IMR-90 (cell line): Measurements from ENCODE around the gene NOMO2. TPM values are rescaled to one million over a fixed set of nuclear protein-coding genes. Genes with fewer than 3 reads are reported as not detected.
"Not testable (repeated sequence)": the region's sequence is repeated elsewhere in the genome, so short reads cannot be mapped to it uniquely, and the experiment has no call there.

Experiments used
- ATAC-seq: fragments of 200-7000 bp; cut with Tn5 transposase; 2 replicates; pipeline ENCODE4 v1.9.1; 2020; ENCODE audit warnings: low read depth, mild to moderate bottlenecking, moderate library complexity
- BruUV-seq: library from RNA; stranded (reverse); fragments of 400-500 nt; replicated peaks from 2 replicates; lab custom pipeline; 2021; lab: Mats Ljungman, UMichigan
- CTCF ChIA-PET: fragments of 300-600 bp; formaldehyde crosslinking; extraction: SDS; loops from one replicate; lab custom pipeline; 2021; ENCODE audit warnings: antibody characterized with exemption; lab: Yijun Ruan, JAX
- POLR2A ChIA-PET: fragments of 300-600 bp; sonication (Branson Sonifier 250); formaldehyde crosslinking; loops from one replicate; lab custom pipeline; 2022; ENCODE audit warnings: antibody characterized with exemption; ENCODE audit not compliant: unreplicated experiment; lab: Charles Lee
- DNase-seq: peaks from one replicate; pipeline ENCODE4 v3.0.0; 2013
- H2AFZ ChIP-seq: replicated peaks from 2 replicates; pipeline ENCODE3; 2013; ENCODE audit warnings: low read length, mild to moderate bottlenecking; ENCODE audit not compliant: poor library complexity
- H2AK5ac ChIP-seq: 2 replicates; pipeline ENCODE4 v1.6.1; 2013; ENCODE audit warnings: low read depth, low read length, inconsistent platforms
- H2AK9ac ChIP-seq: replicated peaks from 2 replicates; pipeline ENCODE3; 2013; ENCODE audit warnings: mild to moderate bottlenecking, low read depth, low read length, moderate library complexity; ENCODE audit not compliant: poor library complexity
- H2BK120ac ChIP-seq: 2 replicates; pipeline ENCODE4 v1.6.1; 2013; ENCODE audit warnings: low read depth, low read length, inconsistent platforms
- H2BK15ac ChIP-seq: 3 replicates; pipeline ENCODE4 v1.6.1; 2013; ENCODE audit warnings: low read depth, low read length, inconsistent platforms
- H2BK20ac ChIP-seq: 2 replicates; pipeline ENCODE4 v1.6.1; 2013; ENCODE audit warnings: low read depth, mild to moderate bottlenecking, inconsistent platforms, low read length, moderate library complexity
- H2BK5ac ChIP-seq: 2 replicates; pipeline ENCODE4 v1.6.1; 2013; ENCODE audit warnings: mild to moderate bottlenecking, low read depth, low read length, inconsistent platforms; ENCODE audit not compliant: poor library complexity, severe bottlenecking
- H3K14ac ChIP-seq: replicated peaks from 2 replicates; pipeline ENCODE4 v1.6.1; 2013; ENCODE audit warnings: low read depth, low read length, inconsistent platforms
- H3K18ac ChIP-seq: 2 replicates; pipeline ENCODE4 v1.6.1; 2013; ENCODE audit warnings: low read depth, low read length, control low read depth
- H3K23ac ChIP-seq: 2 replicates; pipeline ENCODE4 v1.6.1; 2013; ENCODE audit warnings: low read depth, low read length, inconsistent platforms
- H3K27ac ChIP-seq: 2 replicates; pipeline ENCODE4 v1.5.1; 2013; ENCODE audit warnings: mild to moderate bottlenecking, control low read depth, low read length; ENCODE audit not compliant: insufficient read depth
- H3K27me3 ChIP-seq: 2 replicates; pipeline ENCODE4 v1.6.1; 2013; ENCODE audit warnings: low read length; ENCODE audit not compliant: control insufficient read depth, insufficient read depth
- H3K36me3 ChIP-seq: 2 replicates; pipeline ENCODE4 v1.6.1; 2013; ENCODE audit warnings: low read length, mixed read lengths; ENCODE audit not compliant: control insufficient read depth, insufficient read depth
- H3K4ac ChIP-seq: 2 replicates; pipeline ENCODE4 v1.6.1; 2013; ENCODE audit warnings: low read depth, low read length, inconsistent platforms
- H3K4me1 ChIP-seq: 2 replicates; pipeline ENCODE4 v1.6.1; 2013; ENCODE audit warnings: low read length, mixed read lengths; ENCODE audit not compliant: control insufficient read depth, insufficient read depth
- H3K4me2 ChIP-seq: 2 replicates; pipeline ENCODE4 v1.6.1; 2013; ENCODE audit warnings: low read depth, mild to moderate bottlenecking, control low read depth, low read length, moderate library complexity
- H3K4me3 ChIP-seq: 2 replicates; pipeline ENCODE4 v1.5.1; 2013; ENCODE audit warnings: low read depth, mild to moderate bottlenecking, control low read depth, low read length, moderate library complexity; ENCODE audit not compliant: insufficient read depth
- H3K56ac ChIP-seq: 2 replicates; pipeline ENCODE4 v1.6.1; 2013; ENCODE audit warnings: low read length, inconsistent platforms; ENCODE audit not compliant: insufficient read depth; ENCODE audit errors: extremely low read depth
- H3K79me1 ChIP-seq, 2 experiments: 2 replicates each; pipeline ENCODE4 v1.6.1; 2013; ENCODE audit warnings: low read length in 2 of 2, inconsistent platforms in 1 of 2, low read depth in 1 of 2
- H3K9ac ChIP-seq: 2 replicates; pipeline ENCODE4 v1.6.1; 2013; ENCODE audit warnings: low read depth, low read length, control low read depth
- H3K9me1 ChIP-seq: 2 replicates; pipeline ENCODE4 v1.6.1; 2013; ENCODE audit warnings: low read length, inconsistent platforms; ENCODE audit not compliant: insufficient read depth
- H3K9me3 ChIP-seq: 2 replicates; pipeline ENCODE4 v1.6.1; 2013; ENCODE audit warnings: low read length; ENCODE audit not compliant: control insufficient read depth, insufficient read depth
- H4K20me1 ChIP-seq: 2 replicates; pipeline ENCODE4 v1.6.1; 2013; ENCODE audit warnings: low read length, inconsistent platforms; ENCODE audit not compliant: insufficient read depth
- H4K5ac ChIP-seq: 2 replicates; pipeline ENCODE4 v1.6.1; 2013; ENCODE audit warnings: mild to moderate bottlenecking, low read depth, low read length, control low read depth
- H4K8ac ChIP-seq, 2 experiments: 2 replicates each; pipeline ENCODE4 v1.6.1; 2013; ENCODE audit warnings: low read depth in 2 of 2, low read length in 2 of 2, control low read depth in 1 of 2, inconsistent platforms in 1 of 2
- H4K91ac ChIP-seq: 2 replicates; pipeline ENCODE4 v1.6.1; 2013; ENCODE audit warnings: low read depth, low read length, inconsistent platforms; ENCODE audit not compliant: insufficient read depth
- WGBS, 2 experiments: methylation state at CpG; one replicate each; pipeline versions ENCODE4 v1.1.5 to v1.1.7; 2013; ENCODE audit warnings: missing lambda C conversion rate in 2 of 2; ENCODE audit not compliant: insufficient read length in 1 of 2; ENCODE audit errors: extremely low coverage in 2 of 2; 5-methylcytosine and 5-hydroxymethylcytosine counted together
- dilution Hi-C: fragments of 300-500 bp; cut with HindIII; formaldehyde crosslinking; loops from one replicate; pipeline ENCODE4 v1.14.3; 2018; ENCODE audit warnings: low sequenced_read_pairs; ENCODE audit not compliant: unreplicated experiment
- in situ Hi-C: fragments of 300-500 bp; cut with MboI; formaldehyde crosslinking; loops from 3 replicates; pipeline ENCODE4 v1.14.3; 2019; ENCODE audit warnings: low sequenced_read_pairs, inconsistent platforms, mixed read lengths
- intact Hi-C: fragments of 100-400 bp; cut with micrococcal nuclease; formaldehyde crosslinking; loops from 2 replicates; pipeline ENCODE4 v1.10.0; 2022
- polyA plus RNA-seq, 3 experiments: library from polyadenylated mRNA; depleted of rRNA; stranded (reverse); fragments of >200 nt; gene quantifications; 2 replicates each; pipeline ENCODE4 v1.2.3, GENCODE V29; 2012; ENCODE audit warnings: low replicate concordance in 1 of 3
- total RNA-seq: library from RNA; depleted of rRNA; stranded (reverse); fragments of >200 nt; gene quantifications from 2 replicates; pipeline ENCODE4 v1.2.3, GENCODE V29; 2012

The NOMO2 gene
- total and polyA plus RNA-seq, 2 of the 4 experiments (the other 2 are of a cell fraction): 103 to 184 TPM

DNA sequence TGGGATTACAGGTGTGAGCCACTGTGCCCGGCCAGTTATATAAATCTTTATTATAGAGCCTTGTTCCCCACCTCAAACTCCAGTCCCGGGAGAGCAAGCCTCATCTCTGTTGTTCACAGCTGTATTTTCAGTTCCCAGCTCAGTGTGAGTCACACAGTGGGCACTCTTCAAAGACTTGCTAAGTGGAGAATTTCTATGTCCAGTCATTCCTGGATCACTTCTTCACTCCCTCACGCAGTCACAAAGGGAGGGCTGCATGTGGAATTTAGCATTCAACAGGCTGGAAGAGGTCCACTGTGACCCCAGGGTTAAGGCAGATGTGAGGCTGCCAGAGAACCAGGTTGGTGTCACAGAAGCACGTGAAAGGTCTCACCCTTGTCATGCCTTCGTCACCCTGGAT is 33.0 kb upstream of the NOMO2 start:
- WGBS, 2 experiments: no CpG with 5 or more reads among the region's 5 CpGs
- H3K14ac ChIP-seq, H3K4me3 ChIP-seq, CTCF ChIA-PET, BruUV-seq, H3K9me3 ChIP-seq, H3K27me3 ChIP-seq, H2BK120ac ChIP-seq, H3K4me2 ChIP-seq, H3K9me1 ChIP-seq, H2BK20ac ChIP-seq, H2AK9ac ChIP-seq, H2AK5ac ChIP-seq, in situ Hi-C loops, H3K18ac ChIP-seq, H3K9ac ChIP-seq, H2AFZ ChIP-seq, POLR2A ChIA-PET, H3K4me1 ChIP-seq, H2BK15ac ChIP-seq, H2BK5ac ChIP-seq, H3K79me1 ChIP-seq, dilution Hi-C loops, H3K56ac ChIP-seq, H3K4ac ChIP-seq, H3K23ac ChIP-seq, intact Hi-C loops, H4K20me1 ChIP-seq, H4K5ac ChIP-seq, H4K91ac ChIP-seq, H4K8ac ChIP-seq, H3K36me3 ChIP-seq, H3K27ac ChIP-seq: not testable (repeated sequence)
- DNase-seq (peak; percentile 34), ATAC-seq (peak; percentile 64)

DNA sequence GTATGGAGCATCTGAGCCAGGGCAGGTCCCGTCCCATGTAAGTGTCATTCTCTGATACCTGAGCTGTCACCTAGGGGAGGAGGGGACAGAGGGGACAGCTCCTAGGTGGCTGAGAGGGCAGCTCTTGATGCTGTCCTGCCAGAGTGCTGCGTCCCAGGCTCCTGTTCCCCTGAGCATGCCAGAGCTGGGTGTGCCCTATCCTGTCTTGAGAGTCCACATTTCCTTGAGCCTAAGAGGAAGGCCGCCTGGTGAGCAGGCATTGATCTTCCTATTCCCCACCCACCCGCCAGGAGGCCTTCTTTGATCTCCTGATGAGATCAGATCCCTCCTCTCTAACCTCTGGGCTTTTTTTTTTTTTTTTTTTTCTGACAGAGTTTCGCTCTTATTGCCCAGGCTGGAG is 32.0 kb upstream of the NOMO2 start:
- CTCF ChIA-PET: interaction anchor here (0.6 kb wide), 1 partner anchor 1992 kb away, joined by 11 read pairs; no protein-coding TSS in a partner anchor
- H3K9ac ChIP-seq, H3K18ac ChIP-seq, H4K91ac ChIP-seq, H4K20me1 ChIP-seq, H4K5ac ChIP-seq, H3K14ac ChIP-seq, DNase-seq, H2BK20ac ChIP-seq, H3K23ac ChIP-seq, H2AFZ ChIP-seq, H3K4ac ChIP-seq, H2AK9ac ChIP-seq, H3K36me3 ChIP-seq, intact Hi-C loops, dilution Hi-C loops, H2AK5ac ChIP-seq, H3K4me2 ChIP-seq, H2BK120ac ChIP-seq, H3K56ac ChIP-seq, H3K4me1 ChIP-seq, POLR2A ChIA-PET, H3K79me1 ChIP-seq, ATAC-seq, BruUV-seq, H4K8ac ChIP-seq, H3K9me3 ChIP-seq, H3K4me3 ChIP-seq, H2BK15ac ChIP-seq, H3K9me1 ChIP-seq, H2BK5ac ChIP-seq, H3K27me3 ChIP-seq, H3K27ac ChIP-seq, in situ Hi-C loops: not testable (repeated sequence)
- no CpG with 5 or more reads among the region's 5 CpGs for WGBS, 2 experiments
